ENCODE data around the gene TRIAP1.

GRCh38 chr12:120488057-120488640, 42.0 kb upstream of the TRIAP1 start:
- TF ChIP-seq ZFP3 (CRISPR knock-in tag; IDR thresholded peaks at IDR 0.05) (no peak), ZNF565 (CRISPR knock-in tag; conservative IDR thresholded peaks at IDR 0.05; ENCODE audit: low read depth) (no peak), ZNF70 (CRISPR knock-in tag; IDR thresholded peaks at IDR 0.05) (no peak), TCF4 (CRISPR knock-in tag; IDR thresholded peaks at IDR 0.05; ENCODE audit: borderline replicate concordance) (no peak), PATZ1 (CRISPR knock-in tag; IDR thresholded peaks at IDR 0.05; ENCODE audit: borderline replicate concordance) (no peak), ESRRG (CRISPR knock-in tag; IDR thresholded peaks at IDR 0.05) (no peak), PPARA (CRISPR knock-in tag; IDR thresholded peaks at IDR 0.05; ENCODE audit: borderline replicate concordance) (no peak), ARNTL (CRISPR knock-in tag; IDR thresholded peaks at IDR 0.05; ENCODE audit: borderline replicate concordance, low read depth) (no peak), ZNF8 (CRISPR knock-in tag; IDR thresholded peaks at IDR 0.05) (no peak), RARB (CRISPR knock-in tag; IDR thresholded peaks at IDR 0.05) (no peak), POU6F1 (CRISPR knock-in tag; IDR thresholded peaks at IDR 0.05; ENCODE audit: borderline replicate concordance, low read depth) (no peak)

Measured in SK-N-SH treated with all-trans-retinoic acid at 6 μM for 48 hours (cell line).